ENCODE results near the gene FAM174B.

GRCh38 chr15:92661956-92662355 lies 6.4 kb upstream of the FAM174B start:
- TF ChIP-seq CTCF (IDR thresholded peaks at IDR 0.05): no peak
- TF ChIP-seq POLR2A (IDR thresholded peaks at IDR 0.05): no peak
